Urothelium cell line (cell line): ENCODE measurements around the gene MPI.
A peak's percentile ranks its signal among the peaks of the same experiment; 100 is the strongest.

ENCODE experiments used
- DNase-seq: peaks from one replicate; pipeline ENCODE4 v3.0.0; 2011; ENCODE audit warnings: low spot score, mixed read lengths
- FAIRE-seq: peaks from 2 replicates; lab custom pipeline; 2011; peaks lifted over from hg19 to GRCh38; lab: Jason Lieb, UNC

The MPI gene, protein sequence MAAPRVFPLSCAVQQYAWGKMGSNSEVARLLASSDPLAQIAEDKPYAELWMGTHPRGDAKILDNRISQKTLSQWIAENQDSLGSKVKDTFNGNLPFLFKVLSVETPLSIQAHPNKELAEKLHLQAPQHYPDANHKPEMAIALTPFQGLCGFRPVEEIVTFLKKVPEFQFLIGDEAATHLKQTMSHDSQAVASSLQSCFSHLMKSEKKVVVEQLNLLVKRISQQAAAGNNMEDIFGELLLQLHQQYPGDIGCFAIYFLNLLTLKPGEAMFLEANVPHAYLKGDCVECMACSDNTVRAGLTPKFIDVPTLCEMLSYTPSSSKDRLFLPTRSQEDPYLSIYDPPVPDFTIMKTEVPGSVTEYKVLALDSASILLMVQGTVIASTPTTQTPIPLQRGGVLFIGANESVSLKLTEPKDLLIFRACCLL

DNA sequence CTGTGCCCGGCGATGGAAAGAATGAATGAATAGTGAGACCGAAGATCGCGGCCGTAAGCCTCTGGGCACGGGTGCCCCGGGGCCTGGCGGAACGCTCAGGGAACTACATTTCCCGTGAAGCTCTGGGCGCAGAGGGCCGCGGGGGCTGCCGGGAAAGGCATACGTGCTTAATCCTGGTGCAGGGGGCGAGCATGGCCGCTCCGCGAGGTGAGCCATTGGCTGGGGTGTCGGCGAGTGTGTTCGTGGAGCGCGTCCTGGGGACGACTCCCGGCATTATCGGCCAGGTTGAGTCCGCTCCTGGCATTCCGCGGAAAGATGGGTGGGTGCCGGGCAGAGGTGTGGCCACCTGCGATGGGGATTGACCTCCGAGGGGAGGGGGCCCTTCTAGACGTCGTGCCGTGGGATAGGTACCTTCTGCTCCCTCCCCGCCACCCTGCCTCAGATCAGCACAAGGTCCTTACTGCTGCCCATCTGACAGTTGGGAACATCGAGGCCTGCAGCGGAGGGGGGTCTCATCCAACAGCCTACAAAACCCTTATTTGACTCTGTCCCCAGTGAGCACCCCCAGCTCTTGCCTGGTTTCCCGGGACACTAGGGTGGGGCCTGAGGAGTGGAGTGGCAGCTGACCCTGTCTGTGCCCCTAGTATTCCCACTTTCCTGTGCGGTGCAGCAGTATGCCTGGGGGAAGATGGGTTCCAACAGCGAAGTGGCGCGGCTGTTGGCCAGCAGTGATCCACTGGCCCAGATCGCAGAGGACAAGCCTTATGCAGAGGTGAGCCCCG, at the start of gene MPI:
Gene MPI (plus strand): TSS at position 160 of the 782 bp plus-strand sequence. CDS start 32 bp downstream, at position 192.
- DNase-seq (peak; percentile 91), FAIRE-seq (no peak)

DNA sequence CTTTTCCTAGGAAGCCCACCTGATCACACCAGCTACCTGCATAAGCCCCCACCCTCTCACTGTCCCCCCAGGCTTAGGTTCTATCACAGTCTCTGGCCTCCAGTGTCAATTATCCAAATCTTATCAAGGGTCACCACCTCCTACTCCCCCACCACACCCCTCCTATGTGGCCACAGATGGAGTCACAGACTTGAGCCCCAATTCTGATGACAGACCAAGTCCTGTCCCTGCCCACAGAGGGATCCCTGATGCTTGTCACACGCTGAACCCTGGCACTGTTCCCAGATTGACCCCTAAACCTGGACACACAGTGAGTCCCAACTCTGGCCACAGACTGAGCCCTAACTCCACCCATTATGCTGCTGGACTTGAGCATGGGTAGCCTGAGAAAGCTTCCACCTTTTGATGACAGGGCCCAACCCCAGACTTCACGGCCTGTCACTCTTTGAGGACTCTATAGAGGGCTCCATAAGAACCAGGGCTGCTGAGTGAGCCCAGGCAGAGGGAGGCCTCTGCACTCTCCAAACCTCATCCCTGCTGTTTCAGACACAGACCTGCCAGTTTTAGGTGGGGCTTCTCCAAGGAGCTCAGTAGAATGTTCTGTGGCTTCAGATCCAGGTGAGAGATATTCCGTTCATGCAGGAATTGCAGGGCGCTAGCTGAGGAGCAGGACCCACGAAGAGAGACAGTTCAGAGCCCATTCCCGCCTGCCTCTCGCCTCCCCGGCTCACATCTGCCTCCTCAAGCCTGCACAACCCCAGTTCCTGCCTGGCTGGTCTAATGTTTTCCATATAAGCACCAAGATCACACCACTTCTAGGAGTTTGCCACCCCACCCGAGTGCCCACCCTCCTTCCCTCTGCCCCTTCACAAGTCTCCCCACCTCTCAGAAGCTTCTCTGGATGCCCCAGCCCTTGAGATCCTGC, 48.7 kb upstream of the MPI start:
- FAIRE-seq: no peak

DNA sequence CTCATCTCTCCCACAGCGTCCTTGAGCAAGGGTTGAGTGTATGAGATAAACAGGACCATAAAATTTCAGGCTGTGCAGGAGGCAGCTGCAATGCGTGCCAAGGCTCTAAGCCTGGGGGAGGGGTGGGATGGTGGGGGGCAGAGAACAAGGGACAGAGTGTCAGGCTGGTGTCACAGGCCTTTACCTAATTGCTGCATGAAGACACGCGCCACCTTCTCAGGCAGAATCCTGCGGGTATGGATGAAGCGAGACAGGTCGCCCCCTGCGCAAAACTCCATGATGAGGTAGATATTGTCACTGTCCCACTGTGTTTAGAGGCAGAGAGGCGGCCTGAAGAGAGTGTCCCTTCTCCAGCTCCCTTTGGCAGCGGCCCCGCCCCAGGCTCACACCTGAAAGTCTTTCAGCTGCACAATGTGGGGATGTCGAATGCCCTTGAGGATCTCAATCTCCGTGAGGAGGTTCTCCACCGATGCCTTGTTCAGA, 47.9 kb upstream of the MPI start:
- DNase-seq (no peak), FAIRE-seq (no peak)

More for the DNA sequence above, 48.7 kb upstream of the MPI start:
- no peak for DNase-seq

DNA sequence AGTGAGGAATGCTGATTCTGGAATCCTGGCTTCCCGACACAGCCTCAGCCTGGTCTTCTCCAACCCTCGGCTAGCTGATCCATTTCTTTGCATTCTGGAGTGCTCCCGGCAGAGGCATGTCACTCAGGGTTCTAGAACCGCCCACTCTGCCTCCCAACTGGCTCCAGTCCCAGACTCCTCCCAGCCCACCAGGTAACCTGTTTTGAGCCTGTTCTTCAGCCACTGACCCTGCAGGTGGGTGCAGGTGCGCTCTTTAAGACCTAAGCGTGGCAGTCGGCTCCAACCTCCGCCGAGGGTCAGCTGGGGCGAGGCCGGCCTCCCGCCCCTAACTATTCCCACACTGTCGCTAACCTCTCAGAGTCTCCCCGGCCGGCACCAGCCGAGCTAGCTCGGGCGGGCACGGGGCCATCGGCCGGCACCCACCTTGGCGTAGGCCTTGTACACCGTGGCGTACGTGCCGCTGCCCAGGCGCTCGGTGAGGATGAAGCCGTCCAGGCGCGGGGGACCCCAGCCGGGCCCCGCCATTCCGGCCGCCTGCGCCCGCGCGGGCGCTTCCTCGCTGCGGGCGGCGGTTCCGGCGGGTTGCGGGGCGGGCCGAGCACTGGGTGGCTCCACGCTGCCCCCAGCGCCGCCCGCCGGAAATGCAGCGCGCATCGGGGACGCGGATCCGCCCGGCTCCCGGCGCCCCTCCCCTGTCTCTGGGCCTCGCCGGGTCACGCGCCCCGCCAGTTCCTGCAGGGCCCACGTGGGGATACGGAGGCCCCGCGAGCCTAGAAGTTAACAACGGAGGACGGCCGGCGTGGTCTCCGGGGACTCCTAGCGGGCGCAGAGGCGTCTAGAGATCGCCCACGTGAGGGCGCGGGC, 47.0 kb upstream of the MPI start, which contains the start of gene ULK3:
Gene ULK3 (minus strand): TSS at position 576 of the 864 bp plus-strand sequence. CDS start 51 bp downstream, at position 525.
- FAIRE-seq: no peak
- peak; percentile 95 for DNase-seq

DNA sequence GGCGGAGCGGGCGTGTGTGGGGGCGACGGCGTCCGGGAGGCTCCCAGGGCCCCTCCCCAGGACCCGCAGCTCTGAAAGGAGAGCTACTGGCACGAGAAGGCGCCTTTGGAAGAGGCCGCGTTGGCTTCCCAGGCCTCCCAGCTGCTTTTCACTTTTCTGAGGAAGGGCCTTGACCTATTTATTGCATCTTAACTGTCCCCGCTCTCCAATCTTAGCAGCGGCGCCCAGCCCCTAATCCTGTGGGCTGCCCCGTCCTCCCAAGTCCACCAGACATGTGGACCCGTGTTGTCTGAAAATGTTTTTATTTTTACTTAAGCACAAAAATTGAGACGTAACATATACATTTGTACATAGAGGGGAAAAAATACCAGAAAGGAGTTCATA, 46.4 kb upstream of the MPI start:
- FAIRE-seq (no peak), DNase-seq (no peak)

DNA sequence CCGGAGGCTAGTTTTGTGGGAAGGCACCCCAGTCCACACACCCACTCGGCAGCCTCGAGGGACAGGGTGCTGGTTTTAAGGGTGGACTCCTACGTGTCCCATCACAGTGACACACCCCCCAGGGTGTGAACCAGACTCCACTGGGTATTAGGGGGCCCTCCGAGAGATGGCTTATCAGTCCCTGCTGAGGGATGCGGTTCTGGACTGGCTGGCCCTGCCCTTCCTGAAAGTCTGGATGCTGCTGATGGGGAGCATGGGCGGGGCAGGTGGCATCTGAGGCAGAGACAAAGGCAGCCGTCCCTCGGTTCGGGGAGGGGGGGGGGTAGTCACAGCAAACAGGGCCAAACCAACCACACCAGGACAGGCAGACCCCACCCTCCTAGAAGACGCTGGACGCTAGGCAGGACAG, 45.9 kb upstream of the MPI start:
- FAIRE-seq: no peak
- no peak for DNase-seq

DNA sequence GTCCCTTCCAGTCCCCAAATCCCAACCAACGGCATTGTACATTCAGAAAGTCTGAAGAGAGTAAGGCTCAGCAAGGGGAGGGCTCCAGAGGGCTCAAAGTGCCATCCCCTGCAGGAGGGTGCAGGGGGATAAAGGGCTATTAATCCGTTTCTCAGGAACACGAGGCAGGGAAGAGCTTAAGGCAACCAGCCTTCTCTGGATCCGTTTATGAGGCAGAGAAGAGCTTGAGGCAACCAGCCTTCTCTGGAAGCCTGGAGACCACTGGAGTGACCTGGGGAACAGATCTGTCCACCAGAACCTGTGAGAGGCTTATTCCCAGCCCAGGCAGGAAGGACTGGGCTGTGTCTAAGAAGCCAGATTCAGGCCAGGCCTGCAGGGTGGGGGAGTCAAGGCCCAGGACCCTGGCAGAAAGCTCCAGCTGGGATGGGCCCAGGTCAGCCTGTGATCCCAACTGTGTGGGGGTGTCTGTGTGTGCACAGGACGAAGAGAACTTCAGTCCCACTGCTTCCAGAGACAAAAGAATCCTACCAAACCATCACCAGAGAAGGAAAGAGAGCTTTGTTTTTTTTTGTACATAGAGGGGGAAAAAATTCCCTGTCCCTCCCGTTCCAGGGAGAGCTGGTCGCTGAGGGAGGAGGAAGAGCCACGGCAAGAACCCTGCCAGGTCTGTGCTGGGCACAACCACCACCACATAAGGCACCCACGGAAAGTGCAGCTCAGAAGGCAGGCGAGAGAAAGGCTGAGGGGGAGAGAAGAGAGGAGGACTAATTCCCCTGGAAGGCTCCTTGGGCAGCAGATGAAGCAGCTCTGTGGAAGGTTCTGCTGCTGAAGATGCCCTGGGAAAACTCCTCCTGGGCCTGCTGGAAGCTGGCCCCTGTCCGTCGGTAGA, 45.3 kb upstream of the MPI start:
- no peak for FAIRE-seq
- DNase-seq: no peak

DNA sequence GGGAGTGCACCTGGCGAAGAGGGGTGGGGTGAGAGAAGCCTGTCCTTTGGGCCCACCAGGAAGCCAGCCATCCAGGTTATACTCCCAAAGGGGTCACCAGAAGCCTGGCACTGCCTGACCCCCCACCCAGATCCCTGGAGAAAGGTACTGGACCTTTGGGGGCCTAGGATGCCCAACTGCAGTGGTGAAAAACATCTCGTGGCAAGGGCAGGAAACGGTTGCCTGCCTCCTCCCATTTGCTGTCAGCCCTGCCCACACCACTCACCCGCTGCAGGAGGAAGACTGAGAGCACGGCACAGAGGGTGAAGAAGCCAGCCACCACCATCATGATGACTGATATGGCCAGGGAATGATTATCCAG, 44.7 kb upstream of the MPI start:
- FAIRE-seq (no peak), DNase-seq (no peak)

DNA sequence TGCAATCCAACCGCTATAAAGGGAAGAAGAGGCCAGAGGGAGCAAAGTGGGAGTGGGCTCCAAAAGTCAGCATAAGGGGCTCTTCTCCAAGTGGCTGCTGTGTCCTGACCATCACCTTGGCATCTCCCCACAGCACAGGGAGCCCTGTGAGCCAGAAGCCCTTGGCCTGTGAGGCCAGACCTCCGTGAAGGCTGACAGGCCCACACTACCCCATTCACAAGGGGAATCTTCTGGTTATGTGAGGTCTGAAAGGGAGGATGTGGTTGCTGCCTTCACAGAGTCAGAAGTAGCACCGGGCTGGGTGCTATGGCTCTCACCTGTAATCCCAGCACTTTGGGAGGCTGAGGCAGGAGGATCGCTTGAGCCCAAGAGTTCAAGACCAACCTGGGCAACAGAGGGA, 44.3 kb upstream of the MPI start:
- no peak for FAIRE-seq
- no peak for DNase-seq

DNA sequence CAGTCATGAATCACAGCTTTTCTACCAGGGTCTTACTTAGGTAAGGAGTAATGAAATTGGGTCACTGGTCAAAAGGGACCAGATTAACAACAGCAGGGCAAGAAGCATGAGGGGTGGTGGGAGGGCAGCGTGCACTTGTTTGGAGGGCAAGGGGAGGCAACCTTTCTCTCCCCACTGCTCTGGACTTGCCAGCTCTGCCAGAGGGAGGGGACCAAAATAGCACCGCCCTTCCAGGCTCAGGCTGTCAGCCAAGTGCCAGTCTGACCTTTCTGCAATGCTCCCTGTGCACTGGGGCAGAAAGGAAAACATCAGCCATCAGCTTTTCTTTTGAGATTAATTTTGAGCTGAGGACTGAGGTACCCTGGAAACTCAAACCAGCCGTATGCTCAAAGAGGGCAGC, 42.4 kb upstream of the MPI start:
- DNase-seq (no peak), FAIRE-seq (no peak)

DNA sequence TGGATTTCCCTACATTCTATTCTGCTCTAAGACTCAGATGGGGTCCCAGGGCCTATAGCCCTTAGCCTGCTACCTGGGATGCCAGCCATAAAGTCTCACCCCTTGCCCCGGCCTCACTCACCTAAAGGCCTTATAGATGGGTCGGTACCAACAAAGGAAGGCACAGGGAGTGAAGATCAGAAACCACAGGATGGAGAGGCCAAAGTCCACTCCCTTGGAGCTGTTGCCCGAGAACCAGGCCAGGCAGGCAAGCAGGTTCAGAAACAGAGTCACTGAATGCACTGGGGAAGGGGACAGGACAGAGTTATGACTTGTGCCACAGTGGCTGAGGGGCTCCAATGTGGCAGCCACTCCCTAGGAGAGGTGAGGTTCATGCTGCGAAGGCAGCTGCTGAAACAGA, 39.4 kb upstream of the MPI start:
- DNase-seq: no peak
- no peak for FAIRE-seq

DNA sequence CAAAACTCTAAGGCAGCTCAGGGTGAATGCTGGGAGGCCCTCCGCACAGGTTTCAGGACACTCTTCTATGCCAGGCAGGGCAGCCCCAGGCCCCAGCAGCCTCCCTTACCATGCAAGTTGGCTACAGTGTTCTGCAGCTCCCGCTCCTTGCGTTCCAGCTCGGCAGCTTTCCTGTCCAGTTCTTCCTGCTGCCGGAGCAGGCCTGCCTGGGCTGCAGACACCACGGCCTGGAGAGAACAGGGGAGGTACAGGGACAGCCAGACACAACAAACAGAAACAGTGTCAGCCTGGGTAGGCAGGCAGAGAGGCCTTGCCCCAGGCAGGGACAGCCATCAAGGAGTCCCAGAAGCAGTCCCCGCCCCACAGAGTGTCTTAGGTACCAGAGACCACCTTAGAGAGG, 37.9 kb upstream of the MPI start:
- DNase-seq (no peak), FAIRE-seq (no peak)

DNA sequence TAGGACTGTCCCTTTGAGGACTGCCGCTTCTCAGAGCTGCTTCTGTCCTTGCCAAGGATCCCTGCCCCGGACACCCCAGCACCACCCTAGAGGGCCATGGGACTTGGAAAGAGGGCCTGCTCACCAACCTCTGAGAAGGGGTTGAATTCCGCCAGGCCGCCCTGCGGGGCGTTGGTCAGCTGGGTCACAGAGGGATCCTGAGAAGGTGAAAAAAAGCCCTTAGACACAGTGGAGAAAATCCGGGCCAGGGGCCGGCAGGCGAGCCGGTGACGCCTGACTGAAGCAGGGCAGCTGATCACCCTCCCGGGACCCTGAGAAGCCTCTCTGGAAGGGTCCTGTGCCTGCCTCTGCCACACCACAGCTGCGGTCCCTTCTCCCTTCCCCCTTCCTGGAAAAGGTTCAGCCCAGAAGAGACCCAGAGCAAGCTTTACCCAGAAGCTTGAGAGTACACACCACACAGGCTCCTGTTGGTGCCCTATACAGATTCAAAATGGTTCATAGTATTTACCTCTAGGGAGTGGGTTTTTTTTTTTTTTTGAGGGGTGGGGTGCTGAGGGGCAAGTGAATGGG, 35.3 kb upstream of the MPI start:
- FAIRE-seq: no peak
- DNase-seq: no peak

DNA sequence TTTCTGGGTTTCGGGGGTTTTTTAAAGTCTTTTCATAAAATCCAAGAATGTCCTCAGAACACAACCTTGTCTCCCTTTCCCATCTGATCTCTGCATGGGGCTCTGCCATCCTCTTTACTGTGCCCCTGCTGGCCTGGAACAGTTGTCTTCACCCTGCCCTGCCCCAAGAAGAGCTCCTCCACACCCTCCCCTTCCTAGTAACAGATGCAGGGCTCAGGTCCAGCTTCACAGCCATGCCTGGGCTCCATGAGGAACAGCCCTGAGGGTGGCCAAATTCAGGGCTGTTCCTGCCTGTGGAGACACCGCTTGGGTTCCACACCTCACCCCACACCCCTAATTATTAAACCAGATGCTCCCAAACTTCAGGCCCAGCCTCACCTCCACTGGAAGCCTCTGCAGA, 34.0 kb upstream of the MPI start:
- no peak for DNase-seq
- FAIRE-seq: no peak

DNA sequence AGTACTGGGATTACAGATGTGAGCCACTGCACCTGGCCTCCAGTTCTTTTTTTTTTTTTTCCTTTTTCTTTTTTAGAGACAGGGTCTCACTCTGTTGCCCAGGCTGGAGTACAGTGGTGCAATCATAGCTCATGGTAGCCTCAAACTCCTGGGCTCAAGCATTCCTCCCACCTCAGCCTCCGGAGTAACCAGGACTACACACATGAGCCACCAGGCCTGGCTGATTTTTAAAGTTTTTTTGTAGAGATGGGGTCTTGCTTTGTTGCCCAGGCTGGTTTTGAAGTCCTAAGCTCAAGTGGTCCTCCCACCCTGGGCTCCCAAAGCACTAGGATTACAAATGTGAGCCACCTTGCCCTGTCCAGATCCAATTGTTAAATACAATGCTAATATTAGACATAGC, 33.3 kb upstream of the MPI start:
- FAIRE-seq (no peak), DNase-seq (no peak)

DNA sequence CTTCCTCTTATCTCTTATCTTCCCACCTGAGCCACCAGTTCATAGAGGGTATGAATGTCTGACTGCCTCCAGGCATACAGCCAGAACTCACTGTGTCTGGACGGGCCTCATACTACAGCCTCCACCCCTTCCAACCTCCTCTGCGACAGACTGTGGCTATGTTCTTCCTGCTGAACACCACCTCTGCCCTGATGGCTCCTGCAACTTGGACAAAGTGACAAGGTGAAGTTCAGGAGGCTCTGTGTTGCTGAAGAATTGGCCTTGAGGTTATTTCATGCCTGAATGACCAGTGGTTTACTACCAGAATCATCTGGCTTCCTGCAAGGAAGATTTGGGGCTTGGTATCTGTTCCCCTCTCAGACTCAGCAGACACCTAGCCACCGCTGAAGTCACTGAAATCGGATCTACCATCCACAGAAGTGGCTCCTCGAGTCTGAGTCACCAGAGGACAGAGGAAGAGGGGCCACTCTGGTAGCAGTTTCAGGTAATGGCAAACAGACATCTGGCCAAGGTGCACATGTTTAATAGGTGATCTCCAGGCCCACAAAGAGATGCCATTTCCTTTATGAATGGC, 32.7 kb upstream of the MPI start:
- FAIRE-seq: no peak

DNA sequence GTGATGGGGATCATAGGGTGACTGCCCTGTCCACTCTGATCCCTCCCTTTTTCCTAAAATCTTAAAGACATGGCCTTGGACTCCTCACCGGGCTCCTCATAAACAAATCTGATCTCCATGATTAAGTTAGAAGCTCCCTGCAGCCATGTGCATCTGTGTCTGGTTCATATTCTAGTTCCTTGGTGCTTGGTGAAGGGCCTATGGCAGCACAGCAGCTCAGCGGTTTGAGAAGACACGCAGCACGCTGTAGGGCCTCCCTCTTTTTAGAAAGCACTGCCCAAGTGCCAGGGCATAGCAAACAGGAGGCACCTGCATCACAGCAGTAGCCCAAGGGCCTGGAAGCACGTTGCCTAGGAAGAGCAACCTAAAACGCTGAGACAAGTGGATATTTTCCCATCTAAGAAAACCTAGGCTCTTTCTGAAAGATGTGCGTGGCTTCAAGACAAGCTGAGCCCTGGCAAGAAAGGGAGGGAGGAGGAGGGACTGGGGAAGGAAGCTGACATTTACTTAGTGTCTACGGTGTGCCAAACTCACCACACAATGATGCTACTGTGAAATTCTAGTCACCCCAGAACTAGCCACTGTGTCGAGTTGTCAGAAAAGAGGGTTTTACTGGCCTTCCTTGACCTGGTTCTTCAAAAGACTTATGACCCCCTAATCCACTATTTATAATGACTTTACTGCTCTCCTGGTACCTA, 32.0 kb upstream of the MPI start:
- FAIRE-seq: no peak

More for the DNA sequence above, 32.7 kb upstream of the MPI start:
- DNase-seq: no peak

DNA sequence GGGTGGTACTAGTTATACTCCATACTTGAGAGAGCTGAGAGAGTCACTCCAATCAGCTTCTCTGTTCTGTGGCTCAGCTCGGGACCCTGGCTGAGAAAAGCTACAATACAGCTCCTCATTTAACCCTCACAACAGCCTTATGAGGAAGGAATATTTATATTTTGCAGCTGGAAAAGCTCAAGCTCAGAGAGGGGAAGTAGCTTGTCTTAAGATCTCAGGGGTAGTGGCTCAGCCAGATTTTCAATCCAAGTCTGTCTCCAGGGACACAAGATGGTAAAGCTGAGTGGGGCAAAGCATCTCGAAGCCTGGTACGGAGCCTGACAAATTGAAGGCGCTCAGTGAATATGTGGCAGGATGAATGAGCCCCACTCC, 31.5 kb upstream of the MPI start:
- no peak for FAIRE-seq

More for the DNA sequence above, 32.0 kb upstream of the MPI start:
- DNase-seq: no peak

More for the DNA sequence above, 31.5 kb upstream of the MPI start:
- DNase-seq: no peak
